ENCODE measurements around the gene GGT1.
"Not testable (repeated sequence)": the region's sequence is repeated elsewhere in the genome, so short reads cannot be mapped to it uniquely, and the experiment has no call there.

GGT1 gene

DNA sequence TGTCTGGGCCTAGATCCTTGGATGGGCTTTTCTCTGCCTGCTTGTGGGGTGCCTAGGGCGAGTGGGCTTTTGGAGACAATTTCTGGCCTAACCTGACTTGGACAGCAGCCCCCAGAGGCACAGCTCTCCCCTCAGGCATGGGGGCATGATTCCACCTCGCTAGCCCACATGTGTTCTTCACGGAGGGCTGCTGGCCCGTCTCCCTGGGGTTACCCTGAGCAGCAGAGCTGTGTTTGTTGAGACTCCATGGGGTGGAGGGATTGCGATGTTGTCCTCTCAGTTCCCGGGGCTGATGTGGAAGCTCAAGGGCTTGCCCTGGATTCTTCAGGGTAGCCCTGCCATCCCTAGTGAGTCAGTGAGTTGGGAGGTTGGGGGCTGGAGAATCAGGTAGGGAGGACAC, 7.8 kb upstream of the GGT1 start:
- no peak for DNase-seq (ENCODE audit: low read depth, low spot score)

DNA sequence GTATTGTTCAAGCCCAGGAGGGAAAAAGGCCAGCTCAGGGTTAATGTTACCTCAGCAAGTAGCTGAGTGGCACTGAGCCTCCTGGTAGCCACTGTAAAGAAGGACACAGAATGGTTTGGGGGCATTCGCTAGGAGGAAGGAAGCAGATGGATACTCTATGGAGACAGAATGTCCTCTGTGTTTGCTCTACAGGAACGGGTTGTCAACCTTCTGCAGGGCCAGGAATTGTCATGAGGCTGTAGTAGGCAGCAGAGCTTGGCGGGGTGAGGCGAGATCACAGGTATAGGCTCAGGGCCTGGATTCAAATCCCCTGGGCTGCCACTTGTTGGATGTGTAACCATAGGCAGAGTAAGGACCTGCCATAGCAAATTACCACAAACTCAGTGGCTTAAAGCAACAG, 7.1 kb upstream of the GGT1 start:
- no peak overlapping the region for H3K27ac ChIP-seq
- DNase-seq (ENCODE audit: low read depth, low spot score), result no peak

More for the DNA sequence above, 7.8 kb upstream of the GGT1 start:
- H3K27ac ChIP-seq, result no peak overlapping the region

DNA sequence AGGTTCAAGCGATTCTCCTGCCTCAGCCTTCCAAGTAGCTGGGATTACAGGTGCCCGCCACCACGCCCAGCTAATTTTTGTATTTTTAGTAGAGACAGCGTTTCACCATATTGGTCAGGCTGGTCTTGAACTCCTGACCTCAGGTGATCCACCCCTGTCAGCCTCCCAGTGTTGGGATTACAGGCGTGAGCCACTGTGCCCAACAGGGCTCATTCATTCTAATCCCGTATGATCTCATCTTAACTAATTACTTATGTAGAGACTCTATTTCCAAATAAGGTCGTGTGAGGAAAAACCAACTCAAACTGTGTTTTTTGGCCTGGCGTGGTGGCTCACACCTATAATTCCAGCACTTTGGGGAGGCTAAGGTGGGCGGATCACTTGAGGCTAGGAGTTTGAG, 5.9 kb upstream of the GGT1 start:
- not testable (repeated sequence) for DNase-seq (ENCODE audit: low read depth, low spot score); H3K27ac ChIP-seq

DNA sequence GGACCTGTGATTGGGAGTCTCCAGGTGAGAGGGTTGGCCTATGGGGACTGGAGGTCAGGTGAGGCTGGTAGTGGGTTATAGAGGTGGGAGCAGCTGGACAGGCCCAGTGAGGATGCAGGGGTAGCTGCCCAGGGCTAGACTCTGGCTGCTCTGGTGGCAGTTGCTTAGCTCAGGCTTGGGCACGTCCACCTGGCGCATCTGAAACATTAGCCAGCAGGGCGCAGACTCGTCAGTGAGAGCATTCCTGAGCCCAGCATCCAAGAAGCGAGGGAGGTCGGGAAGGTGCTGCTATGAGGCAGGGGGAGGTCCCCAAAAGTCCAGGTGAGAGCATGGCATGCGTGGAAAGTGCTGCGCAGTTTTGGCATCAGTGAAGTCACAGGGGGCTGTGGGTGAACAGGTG, 3.5 kb upstream of the GGT1 start:
- H3K27ac ChIP-seq, result no peak overlapping the region
- no peak for DNase-seq (ENCODE audit: low read depth, low spot score)

DNA sequence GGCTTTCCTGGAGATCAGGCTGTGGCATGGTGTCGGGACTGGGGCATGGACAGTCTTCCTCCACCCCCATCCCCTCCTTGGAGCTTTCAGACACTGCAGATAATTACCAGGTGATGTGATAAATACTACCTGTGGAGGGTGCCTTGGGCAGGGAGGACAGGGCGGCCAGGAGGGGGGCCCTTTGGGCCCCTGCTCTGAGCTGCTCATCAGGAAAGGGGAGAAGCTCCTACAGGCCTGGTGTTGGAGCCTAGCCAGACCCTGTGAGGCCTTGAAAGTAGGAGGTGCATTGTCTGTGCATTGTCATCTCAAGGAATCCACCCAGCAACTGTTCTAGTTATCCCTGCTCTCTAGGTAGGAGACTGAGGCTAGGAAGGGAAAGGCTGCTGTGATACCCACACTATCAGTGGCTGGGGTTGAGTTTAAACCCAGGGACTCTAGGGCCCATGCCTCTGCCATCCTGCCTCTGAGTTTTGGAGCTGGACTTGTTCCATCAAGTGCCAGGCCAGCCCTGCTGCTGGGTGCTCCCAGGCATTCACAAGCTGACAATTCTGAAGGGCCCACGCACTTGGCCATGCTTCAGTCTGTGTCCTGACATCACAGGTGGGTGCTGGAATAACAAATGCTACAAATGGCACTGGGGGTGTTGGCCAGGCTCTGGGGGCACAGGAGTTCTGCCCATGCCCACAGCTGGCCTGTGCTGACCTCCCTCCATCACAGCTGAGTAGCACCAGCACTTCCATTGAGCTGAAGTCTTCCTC, 2.9 kb upstream of the GGT1 start:
- not testable (repeated sequence) for DNase-seq (ENCODE audit: low read depth, low spot score); H3K27ac ChIP-seq

DNA sequence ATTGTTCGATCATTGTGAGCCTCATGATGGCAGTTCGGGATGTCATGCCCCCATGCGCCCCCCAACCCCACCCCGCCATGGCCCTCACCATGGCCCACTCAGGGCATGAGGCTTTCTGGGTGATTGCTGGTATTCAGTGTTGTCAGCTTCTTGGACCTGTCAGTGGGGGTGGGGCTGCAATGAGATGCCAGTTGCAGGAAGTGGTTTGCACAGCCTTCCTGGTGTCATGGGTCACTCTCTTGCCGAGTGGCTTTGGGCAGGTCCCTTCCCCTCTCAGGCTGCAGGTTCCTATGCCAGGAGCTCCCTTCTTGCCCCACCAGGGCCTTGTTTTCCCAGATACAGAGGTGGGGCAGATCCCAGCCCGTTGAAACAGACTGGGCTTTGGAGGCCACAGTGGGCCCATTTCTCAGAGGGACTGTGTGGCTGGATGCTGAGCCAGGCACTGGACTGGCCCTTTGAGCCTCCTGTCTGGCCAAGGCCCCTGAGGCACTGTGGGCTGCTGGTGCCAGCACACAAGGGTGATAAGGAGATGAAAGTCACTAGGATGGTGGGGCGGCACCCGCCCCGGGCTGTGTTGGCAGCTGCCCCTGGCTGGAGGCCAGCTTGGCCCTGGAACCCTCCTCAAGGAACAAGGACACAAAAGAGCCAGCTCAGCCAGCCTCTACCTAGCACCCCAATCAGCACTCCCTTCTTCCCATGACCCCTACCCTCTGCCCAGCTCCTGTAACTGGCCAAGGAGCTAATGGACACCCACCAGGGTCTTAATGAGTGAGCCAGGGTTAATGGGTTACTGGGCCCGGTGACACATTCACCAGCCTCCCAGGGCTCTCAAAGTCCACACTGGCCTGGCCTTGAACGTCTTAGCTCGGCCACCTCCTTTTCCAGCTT, 1.5 kb upstream of the GGT1 start:
- no peak overlapping the region for H3K27ac ChIP-seq
- DNase-seq (ENCODE audit: low read depth, low spot score), result no peak

DNA sequence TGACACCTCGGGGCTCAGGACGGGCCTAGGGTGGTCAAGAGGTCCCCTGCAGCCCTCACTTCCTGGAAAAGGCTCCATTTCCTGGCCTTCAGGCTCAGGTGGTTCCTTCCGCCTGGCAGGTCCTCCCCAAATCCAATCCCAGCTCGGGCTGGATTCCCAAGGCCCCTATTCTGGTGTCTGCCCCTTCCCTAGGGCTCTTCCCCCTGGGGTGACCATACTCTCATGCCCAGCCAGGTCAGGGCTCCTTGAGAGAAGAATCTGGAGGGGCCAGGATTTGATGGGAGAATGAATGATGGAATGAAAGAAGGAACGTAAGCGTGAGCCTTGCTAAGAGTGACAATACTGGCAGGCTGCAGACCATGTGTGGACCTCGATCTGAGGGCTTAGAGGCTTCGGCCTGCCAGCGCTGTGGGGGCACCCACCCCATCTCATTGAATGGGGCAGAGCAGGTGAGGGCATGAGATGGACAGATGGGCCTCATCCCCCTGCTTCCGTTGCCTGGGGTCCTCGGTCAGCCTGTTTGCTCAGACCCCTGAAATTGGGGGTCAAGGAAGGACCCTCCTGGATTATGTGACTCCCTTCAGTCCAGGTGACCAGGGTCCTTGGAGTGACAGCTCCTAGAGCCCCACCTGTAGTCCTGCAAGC, 766 bp upstream of the GGT1 start:
- H3K27ac ChIP-seq; DNase-seq (ENCODE audit: low read depth, low spot score): not testable (repeated sequence)

DNA sequence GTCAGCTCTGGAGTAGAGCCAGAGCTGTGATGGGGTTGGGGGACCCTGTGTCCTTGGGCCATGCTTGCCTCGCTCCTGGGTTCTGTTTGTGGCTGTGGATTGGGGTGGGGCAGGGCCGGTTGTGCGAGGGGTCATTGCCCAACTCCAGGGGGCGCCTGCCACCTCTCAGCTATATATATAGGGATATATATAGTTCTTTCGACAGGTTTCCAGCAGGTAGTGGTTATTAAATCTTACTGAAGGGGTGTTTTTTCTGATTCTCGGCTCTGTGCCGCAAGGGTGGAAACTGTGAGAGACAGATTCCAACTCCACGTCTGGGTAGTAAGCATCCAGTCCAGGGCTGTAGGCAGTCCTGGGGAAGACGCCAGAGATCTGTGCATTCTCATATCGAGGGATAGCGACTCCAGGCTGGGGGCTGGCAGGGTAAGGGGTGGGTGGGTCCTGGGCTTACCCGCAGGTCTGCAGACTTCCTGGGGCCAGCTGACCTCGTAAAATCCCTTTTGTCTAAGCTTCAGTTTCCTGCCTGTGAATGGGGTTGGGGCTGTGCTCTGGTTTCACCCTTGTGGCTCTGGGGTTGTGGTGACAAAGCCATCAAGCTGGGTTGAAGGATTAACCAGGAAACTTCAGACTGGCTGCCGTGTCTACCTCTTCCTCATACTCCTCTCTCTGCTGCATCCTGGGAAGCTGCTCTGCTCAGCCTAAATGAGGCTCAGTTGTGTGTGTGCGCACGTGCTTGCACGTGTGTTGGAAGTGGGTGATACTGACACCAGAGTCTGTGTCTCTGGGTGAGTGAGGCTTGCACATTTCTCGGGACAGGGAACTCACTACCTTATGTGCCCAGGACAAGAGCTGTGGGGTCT, 1.0 kb downstream of the GGT1 start:
- not testable (repeated sequence) for DNase-seq (ENCODE audit: low read depth, low spot score)

DNA sequence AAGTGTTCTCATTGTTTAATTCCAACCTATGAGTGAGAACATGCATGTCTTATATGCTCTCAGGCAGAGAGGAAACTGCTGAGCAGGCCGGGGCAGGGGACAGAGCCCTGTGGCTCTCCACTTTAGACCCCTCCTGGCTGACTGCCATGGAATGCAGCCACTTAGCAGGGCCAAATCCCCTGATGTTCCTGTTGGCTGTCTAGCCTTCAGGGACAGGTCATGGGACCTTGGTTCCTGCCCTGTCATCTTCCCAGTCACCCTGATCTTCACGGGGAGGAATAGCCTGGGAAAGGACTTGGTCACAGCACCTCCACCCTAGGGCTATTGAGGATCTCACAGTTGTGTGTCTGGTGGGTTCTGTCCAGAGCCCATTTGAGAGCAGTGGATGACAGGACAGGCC, 3.3 kb downstream of the GGT1 start:
- not testable (repeated sequence) for DNase-seq (ENCODE audit: low read depth, low spot score); H3K27ac ChIP-seq

More for the DNA sequence above, 1.0 kb downstream of the GGT1 start:
- H3K27ac ChIP-seq, result not testable (repeated sequence)

DNA sequence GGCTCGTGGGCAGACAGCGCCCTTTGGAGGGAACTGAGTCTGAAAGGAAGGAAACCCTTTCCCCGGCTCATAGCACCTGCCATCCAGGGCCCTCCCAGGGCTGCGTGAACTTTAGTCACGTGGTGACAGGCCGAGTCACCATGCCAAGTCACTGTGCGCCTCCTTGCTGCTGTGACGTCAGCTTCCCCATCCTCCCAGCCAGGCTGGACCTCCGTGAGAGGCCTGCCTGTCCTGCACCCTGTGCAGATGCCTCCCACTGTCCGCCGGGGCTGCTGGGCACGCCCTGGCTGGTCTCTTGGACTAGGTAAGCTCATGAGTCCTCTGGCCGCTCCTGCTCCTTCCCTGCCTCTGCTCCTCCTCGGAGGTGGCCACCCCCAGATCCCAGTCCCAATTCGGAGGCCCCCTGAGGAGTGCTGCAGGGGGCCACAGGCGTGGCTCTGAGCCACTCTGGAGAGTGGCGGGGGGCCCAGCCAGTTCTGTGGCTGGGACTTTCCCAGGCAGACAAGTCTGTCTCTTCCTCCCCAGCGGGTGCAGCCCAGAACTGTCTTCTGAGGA, 4.5 kb downstream of the GGT1 start:
- DNase-seq (ENCODE audit: low read depth, low spot score); H3K27ac ChIP-seq: not testable (repeated sequence)

DNA sequence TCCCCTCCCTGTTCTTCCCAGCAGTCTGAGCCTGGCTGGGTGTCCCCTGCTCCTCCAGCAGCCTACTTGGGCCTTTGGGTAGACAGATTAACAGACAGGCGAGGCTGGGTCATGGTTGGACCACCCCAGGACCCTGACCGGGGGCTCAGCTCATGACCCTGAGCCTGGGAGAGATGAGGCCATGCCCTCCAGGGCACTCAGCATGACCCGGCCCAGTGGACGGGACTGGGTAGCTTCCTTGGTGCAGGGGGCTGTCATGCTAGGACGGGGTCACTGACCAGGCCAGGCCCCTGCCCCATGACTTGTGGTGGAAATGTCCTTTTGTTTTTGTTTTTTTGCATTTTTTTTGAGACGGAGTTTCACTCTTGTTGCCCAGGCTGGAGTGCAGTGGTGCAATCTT, 5.3 kb downstream of the GGT1 start:
- H3K27ac ChIP-seq; DNase-seq (ENCODE audit: low read depth, low spot score): not testable (repeated sequence)

DNA sequence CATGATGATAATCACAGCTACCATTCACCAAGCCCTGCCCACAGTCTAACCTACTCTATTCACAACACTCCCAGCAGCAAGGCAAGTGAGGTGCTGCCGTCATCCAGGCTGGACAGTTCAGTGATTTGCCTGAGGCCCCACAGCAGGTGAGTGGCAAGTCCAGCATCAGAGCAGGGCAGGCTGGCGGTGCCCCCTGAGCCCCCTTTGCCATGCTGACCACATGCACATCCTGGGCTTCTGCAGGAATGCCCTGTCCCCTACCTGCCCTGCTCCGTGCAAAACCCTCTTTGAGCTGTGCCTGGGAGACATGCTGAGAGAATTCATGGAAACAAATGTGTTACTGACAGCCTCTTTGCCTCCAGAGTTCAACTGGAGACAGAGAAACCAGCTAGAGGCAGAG, 6.9 kb downstream of the GGT1 start:
- DNase-seq (ENCODE audit: low read depth, low spot score); H3K27ac ChIP-seq: not testable (repeated sequence)

DNA sequence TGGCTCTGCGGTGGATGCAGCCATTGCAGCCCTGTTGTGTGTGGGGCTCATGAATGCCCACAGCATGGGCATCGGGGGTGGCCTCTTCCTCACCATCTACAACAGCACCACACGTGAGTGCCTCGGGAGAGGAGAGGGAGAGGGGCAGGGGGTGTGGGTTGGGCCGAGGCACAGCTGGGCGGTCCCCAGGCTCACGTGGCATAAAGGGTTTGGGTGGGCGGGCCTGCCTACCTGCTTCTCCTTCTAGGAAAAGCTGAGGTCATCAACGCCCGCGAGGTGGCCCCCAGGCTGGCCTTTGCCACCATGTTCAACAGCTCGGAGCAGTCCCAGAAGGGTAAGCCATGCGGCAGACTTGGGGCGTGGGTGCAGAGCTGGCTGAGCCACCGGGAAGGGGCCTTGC, 11.8 kb downstream of the GGT1 start:
- DNase-seq (ENCODE audit: low read depth, low spot score), result not testable (repeated sequence)

DNA sequence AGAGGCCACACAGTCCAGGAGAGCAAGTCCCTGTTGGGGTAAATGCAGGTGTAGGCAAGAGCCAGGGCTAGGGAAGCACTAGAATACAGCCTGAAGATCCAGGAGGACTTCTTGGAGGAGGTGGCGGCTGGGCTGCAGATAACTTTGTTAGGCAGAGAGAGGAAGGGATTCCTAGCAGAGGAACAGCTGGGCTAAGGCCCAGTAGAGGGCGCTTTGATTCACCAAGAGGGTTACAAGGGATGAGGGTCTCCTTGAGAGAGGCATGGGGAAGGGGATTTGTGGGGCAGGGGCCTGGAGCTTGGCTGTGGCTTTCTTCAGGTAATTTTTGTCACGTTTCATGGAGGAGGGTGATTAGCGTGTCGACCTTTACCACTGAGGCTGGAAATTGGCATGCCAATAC, 18.3 kb downstream of the GGT1 start:
- not testable (repeated sequence) for H3K27ac ChIP-seq; DNase-seq (ENCODE audit: low read depth, low spot score)

More for the DNA sequence above, 11.8 kb downstream of the GGT1 start:
- not testable (repeated sequence) for H3K27ac ChIP-seq

DNA sequence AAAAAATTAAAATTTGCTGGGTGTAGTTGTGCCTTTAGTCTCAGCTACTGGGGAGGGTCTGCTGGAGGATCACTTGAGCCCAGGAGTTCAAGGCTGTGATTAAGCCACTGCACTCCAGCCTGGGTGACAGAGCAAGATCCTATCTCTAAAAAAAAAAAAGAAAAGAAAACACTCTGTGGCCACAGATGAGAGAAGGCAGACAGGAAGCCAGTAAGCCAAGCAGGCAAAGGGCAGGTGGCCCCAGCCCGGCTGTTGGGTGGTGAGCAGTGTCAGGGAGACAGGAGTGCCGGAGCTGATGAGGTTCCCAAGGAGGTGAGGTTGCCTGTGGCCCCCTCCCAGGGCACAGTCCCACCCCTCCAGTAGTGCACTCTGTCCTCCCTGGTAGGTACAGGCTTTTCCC, 19.6 kb downstream of the GGT1 start:
- not testable (repeated sequence) for DNase-seq (ENCODE audit: low read depth, low spot score); H3K27ac ChIP-seq

DNA sequence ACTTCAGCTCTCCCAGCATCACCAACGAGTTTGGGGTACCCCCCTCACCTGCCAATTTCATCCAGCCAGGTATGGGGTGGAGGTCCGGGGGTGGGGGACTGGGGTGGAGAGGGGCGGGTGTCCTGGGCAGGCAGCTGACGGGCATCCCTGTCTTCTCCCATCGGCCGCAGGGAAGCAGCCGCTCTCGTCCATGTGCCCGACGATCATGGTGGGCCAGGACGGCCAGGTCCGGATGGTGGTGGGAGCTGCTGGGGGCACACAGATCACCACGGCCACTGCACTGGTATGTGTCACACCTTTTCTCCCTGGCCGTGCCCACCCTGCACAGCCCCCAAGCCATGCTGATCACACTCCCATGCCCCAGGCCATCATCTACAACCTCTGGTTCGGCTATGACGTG, 24.9 kb downstream of the GGT1 start:
- H3K27ac ChIP-seq; DNase-seq (ENCODE audit: low read depth, low spot score): not testable (repeated sequence)

DNA sequence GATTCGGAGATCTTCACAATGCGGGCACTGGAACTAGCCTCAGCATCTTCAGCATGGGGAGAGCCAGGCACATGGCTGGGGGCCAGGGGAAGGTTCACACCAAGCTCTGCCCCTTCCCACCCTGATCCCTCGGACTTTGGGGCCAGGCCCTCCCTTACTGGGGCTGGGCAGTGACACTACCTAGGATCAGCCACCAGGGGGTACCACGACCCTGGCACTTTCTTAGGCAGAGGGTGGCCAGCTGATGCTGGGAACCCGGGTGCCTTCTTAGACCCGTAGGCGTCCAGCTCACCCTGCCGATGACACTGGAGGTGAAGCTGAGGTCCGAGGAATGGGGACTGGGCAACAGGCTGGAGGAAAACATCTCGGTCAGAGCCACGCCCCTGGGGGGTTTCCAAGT, 26.1 kb downstream of the GGT1 start:
- DNase-seq (ENCODE audit: low read depth, low spot score); H3K27ac ChIP-seq: not testable (repeated sequence)

DNA sequence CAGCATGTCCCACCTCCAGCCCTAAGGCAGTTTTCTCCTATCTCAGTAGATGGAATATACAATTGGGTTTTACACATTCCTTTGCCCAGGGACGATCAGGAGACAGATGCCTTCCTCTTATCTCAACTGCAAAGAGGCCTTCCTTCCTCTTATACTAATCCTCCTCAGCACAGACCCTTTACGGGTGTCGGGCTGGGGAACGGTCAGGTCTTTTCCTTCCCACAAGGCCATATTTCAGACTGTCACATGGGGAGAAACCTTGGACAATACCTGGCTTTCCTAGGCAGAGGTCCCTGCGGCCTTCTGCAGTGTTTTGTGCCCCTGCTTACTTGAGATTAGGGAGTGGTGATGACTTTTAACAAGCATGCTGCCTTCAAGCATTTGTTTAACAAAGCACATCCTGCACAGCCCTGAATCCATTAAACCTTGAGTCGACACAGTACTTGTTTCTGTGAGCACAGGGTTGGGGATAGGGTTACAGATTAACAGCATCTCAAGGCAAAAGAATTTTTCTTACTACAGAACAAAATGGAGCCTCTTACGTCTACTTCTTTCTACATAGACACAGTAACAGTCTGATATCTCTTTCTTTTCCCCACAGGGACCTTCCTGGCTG, 27.9 kb downstream of the GGT1 start:
- H3K27ac ChIP-seq; DNase-seq (ENCODE audit: low read depth, low spot score): not testable (repeated sequence)
